Stimulated activated CD8-positive, alpha-beta memory T cell treated with anti-CD3 and anti-CD28 coated beads, Interleukin-4, amount 100 ng/mL, for 1 hour (primary cell): ENCODE results near the gene CKB.

Source experiments
- DNase-seq, 2 donors: peaks; one replicate each; pipeline ENCODE4 v3.0.0-alpha.2; 2020; ENCODE audit warnings: low read depth in 2 of 2, low spot score in 1 of 2

CKB gene

GRCh38 chr14:103492156-103492925, 30.3 kb downstream of the CKB start:
- no peak for DNase-seq

- DNase-seq, result no peak
Observed at GRCh38 chr14:103491691-103492090, 30.9 kb downstream of the CKB start.

GRCh38 chr14:103489621-103490020, 33.0 kb downstream of the CKB start:
- no peak for DNase-seq

- no peak for DNase-seq
Observed at GRCh38 chr14:103488960-103489359, 33.7 kb downstream of the CKB start.

- DNase-seq, result no peak
Observed at GRCh38 chr14:103488071-103488470, 34.6 kb downstream of the CKB start.

GRCh38 chr14:103485504-103485903, 37.1 kb downstream of the CKB start:
- DNase-seq, result no peak

- DNase-seq, result no peak
Observed at GRCh38 chr14:103483600-103483999, 39.0 kb downstream of the CKB start.

GRCh38 chr14:103480595-103480994, 42.0 kb downstream of the CKB start:
- DNase-seq, result no peak

- DNase-seq, result no peak
Observed at GRCh38 chr14:103476631-103477030, 46.0 kb downstream of the CKB start.

- DNase-seq, result no peak
Observed at GRCh38 chr14:103476065-103476464, 46.6 kb downstream of the CKB start.

GRCh38 chr14:103474893-103475292, 47.7 kb downstream of the CKB start:
- no peak for DNase-seq

- DNase-seq, result no peak
Observed at GRCh38 chr14:103472939-103473338, 49.7 kb downstream of the CKB start.
